ENCODE data around the gene PLEKHG4B.
"Not testable (repeated sequence)": the region's sequence is repeated elsewhere in the genome, so short reads cannot be mapped to it uniquely, and the experiment has no call there.

Gene PLEKHG4B

DNA sequence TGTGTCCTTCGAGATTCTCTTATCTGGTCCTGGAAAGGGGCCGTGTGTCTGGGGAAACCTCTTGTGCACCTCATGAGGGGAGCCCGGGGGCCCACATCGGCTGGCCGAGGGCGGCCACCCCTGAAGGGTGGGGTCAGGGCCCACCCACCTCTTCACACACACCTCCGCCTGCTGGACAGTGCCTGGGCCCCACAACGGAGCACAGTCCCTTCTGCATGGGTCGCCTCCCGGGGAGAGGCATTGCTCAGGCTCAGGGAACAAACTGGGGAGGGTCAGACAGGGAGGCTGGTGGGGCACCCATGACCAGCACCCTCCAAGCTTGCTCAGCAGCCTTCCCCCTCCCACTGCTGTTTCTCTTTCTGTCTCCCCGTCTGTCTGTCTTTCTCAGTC is 98.0 kb downstream of the PLEKHG4B start:
- no peak for DNase-seq

DNA sequence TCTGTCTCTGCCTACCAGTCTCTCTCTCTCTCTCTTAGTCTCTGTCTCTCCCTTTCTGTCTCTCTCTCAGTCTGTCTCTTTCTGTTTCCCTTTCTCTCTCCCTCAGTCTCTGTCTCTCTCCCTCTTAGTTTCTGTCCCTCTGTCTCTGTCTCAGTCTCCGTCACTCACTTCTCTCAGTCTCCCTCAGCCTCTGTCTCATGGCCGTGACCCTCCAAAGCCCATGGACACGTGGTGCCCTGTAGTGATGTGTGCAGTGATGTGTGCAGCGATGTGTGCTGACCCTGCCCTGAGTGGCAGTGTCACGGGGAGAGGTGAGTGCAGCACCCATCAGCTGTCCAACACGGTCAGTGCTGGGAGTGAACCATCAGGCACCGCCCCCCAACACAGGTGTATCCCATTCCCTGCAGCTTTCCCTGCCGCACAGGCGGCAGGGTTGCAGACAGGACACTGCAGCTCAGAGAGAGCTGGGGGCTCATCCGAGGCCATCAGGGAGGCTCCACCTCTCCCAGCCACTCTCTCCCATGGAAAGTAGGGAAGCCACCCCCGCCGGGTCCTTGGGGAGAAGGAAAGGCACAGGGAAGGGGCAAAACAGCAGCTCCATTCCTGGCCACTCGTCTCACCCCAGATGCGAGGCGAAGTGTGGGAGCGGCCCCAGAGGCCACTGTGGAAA is 98.5 kb downstream of the PLEKHG4B start:
- DNase-seq: no peak

DNA sequence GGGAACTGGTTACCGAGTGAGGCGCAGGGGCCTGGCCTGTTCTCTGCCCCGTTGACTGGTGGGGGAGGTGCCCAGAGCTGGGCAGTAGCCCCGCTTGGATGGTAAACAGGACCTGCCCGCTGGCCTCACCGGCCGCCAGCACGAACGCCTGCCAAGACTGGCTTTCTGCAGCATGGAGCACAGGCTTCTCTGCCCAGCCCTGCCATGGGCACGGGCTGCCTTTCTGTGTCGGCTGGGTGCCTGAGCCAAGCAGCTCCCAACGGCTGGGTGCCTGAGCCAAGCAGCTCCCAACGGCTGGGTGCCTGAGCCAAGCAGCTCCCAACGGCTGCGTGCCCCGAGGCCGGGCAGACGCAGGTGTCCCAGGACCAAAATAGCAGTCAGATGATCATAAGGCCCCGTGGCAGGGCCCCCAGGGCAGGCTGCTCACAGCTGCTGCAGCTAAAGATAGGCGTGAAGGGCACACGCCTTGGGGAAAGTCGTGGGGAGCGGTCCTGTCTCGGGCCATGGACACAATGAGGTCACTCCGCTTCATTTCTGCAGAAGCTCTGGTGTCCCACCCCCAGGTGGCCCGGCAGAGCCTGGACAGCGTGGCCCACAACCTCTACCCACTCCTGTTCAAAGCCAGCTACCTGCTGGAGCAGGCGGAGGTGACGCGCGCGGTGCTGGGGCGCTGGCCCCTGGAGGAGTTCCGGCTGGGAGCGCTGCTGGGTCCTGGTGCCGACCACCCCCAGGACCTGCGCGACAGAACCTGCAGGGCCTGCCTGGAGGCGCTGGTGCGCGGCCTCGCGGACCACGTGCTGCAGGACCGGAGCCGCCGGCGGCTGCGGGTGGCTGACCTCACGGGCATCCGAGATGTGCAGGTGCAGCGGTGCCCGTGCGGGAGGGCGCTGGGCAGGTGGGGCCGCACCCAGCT is 99.3 kb downstream of the PLEKHG4B start, which contains the start of gene LRRC14B:
Gene LRRC14B, plus strand, starts transcription at position 460 of the 913 bp plus-strand sequence. Its CDS starts 44 bp downstream, at position 504.
- no peak for DNase-seq

DNA sequence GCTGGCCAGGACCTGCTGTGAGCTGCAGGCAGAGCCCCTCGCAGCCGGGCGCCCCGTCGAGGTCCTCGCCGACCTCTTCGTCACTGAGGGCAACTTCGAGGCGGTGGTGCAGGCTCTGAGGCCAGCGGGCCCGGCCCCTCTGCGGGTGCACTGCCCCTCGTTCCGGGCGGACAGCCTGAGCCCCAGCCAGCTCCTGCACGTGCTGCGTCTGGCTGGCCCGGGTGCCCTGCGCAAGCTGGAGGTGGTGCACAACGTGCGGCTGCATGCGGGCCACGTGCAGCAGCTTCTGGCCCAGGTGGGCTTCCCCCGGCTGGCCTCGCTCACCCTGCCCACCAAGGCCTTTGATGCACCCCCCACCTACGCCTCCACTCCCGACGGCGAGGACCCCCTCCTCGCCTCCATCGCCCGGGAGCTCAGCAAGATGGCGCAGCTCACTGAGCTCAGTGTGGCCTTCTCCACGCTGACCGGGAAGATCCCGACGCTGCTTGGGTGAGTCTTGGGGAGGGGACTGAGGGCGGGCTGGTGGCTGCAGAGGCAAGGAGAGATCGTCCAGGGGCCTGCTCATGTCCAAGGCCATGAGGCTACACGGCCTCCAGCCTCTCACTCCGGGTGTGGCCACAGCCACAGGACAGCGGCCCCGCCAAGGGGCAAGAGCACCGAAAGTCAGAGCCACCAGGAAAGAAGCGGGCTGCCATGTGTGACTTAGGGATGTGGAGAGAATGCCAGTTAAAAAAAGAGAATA is 100.2 kb downstream of the PLEKHG4B start:
- DNase-seq: no peak

DNA sequence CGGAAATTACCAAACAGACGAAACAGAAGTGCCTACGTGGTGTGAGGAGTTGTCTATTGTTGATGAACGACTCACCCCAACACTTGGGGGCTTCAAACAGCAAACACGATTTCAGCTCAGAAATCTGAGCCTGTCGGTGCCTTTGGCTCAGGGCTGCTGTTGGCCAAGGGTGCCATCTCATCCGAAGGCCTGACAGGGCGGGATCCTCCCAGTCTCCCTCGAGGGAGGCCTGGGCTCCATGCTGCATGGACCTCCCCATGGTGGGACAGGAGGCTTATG is 100.7 kb downstream of the PLEKHG4B start:
- DNase-seq: no peak

DNA sequence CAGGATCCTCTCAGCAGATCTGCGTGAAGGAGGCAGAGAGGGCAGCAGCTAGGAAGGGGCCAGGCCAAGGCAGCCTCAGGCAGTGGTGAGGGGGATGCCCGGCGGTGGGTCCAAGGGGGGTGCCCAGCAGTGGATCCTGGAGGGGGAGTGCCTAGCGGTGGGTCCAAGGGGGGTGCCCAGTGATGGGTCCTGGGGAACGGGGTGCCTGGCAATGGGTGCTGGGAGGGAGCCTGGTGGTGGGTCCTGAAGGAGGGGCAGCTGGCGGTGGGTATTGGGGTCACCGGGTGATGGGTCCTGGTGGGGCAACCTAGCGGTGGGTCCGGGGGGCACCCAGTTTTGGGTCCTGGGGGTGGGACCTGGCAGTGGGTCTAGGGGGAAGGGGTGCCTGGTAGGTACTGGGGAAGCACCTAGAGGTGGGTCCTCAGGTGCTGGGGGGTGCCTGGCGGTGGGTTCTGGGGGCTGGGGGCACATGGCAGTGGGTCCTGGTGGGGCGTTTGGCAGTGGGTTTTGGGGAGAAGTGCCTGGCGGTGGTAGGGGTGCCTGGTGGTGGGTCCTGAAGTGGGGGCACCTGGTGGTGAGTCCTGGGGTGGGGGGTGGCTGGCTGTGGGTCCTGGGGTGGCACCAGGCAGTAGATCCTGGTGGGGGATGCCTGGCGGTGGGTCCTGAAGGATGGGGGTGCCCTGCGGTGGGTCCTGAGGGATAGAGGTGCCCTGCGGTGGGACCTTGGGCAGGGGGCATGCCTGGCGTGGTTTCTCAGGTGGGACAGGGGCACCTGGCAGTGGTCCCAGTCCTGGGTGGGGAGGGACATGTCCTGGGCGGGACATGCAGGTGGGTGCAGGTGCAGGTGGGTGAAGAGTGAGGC is 101.2 kb downstream of the PLEKHG4B start:
- no peak for DNase-seq

DNA sequence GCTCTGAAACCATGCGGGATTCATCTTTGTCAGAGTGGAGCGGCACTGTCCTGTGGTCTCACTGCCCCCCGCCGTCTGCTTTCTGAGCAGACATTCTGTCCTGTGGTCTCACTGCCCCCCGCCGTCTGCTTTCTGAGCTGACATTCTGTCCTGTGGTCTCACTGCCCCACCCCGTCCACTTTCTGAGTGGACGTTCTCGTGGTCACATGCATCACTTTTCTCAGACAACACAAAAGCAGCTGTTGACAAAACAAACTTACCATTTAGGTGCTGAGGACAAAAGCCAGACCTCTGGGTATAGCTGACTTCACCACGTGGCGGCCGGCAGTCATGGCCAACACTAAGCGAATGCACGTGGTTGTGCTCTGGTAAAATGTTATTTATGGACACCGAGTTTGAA is 102.1 kb downstream of the PLEKHG4B start:
- DNase-seq: no peak

DNA sequence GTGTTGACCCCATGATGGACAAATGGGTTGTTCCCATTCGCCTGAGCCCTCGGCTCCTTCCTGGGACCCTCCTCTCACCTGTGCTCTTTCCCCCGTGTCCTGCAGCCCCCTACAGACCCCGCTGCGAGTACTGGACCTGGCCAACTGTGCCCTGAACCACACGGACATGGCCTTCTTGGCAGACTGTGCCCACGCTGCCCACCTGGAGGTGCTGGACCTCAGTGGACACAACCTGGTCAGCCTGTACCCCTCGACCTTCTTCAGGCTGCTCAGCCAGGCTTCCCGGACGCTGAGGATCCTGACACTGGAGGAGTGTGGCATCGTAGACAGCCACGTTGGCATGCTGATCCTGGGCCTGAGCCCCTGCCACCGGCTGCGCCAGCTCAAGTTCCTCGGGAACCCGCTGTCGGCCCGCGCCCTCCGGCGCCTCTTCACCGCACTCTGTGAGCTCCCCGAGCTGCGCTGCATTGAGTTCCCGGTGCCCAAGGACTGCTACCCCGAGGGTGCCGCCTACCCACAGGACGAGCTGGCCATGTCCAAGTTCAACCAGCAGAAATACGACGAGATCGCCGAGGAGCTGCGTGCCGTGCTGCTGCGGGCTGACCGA is 102.7 kb downstream of the PLEKHG4B start:
- no peak for DNase-seq

DNA sequence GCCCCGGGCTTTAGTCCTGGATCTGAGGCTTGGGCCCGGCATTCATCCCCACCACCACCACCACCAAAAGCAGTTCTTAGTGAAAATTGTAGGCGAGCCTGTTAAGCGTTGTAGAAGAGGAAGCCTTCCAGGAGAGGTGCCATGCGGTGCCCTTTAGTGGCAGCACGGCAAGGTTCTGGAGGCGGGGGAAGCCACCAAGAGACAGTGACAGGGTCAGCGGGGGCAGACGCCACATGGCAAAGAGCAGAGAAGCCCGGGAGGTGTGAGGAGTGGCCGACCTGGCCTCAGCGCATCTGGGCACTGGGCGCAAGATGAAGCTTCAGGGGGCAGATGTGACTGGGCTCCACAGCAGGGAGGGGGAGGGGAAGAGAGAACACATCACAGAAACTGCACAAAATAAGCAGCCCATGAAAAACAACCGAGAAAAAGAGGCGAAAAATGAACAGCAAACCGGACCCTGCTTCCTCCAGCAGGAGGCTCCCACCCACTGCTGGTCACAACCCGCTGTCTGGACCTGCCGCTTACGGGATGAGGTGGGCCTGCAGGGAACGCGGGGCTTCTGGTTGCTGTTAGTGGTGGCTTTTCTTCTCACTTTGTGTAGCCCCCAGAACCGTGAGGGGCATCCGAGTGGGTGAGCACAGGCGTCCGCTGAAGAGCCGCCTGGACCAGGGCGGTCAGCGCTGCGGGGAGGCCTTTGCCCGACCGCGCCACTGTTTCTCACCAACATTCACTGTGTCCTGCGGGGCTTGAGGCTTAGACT is 103.6 kb downstream of the PLEKHG4B start:
- no peak for DNase-seq

DNA sequence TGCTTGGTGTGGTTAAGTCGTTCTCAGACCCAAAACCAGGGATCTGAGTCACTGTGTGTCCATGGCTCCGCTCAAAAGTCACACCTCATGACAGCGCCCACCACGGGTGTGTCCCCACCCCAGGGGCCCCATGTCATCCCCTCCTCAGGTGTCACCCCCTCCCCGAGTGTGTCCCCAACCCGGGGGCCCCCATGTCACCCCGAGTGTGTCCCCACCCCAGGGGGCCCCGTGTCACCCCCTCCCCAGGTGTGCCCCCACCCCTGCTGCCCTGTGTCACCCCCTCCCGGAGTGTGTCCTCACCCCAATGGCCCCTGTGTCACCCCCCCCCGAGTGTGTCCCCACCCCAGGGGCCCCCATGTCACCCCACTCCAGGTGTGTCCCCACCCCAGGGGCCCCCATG is 104.4 kb downstream of the PLEKHG4B start:
- no peak for DNase-seq

DNA sequence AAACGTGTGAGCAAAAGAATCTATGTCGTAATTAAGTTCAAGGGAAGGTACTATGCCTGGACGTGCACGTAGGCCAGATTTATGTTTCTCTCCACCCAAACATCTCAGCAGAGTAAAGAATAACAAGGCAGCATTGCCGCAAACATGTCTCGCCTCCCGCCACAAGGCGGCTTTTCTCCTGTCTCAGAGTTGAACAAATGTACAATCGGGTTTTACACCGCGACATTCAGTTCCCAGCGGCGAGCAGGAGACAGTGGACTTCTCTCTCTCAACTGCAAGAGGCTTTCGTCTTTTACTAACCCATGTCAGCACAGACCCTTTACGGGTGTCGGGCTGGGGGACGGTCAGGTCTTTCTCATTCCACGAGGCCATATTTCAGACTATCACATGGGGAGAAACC is 105.1 kb downstream of the PLEKHG4B start:
- not testable (repeated sequence) for DNase-seq

DNA sequence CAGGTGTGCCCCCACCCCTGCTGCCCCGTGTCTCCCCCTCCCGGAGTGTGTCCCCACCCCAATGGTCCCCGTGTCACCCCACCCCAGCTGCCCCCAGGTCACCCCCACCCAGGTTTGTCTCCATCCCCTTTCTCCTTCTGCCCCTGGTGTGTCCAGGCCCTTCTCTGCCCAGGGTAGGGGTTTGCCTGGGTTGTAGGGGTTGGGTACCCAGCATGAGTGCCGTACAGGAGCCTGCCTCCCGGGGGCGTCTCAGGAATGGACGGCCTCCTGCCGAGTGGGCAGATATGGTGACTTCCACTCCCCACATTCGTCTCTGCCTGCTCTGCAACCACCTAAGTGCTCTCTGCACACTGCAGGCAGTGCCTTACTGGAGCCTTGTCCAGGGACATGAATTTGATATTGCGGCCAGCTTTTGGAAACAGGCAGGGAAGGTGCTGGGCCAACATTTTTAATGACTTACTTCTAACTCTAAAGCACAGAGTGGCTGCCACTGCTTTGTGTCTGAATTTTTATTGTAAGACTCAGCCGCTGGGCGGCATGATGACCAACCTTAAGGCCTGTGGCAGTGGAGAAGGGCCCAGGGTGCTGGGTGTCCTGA is 106.0 kb downstream of the PLEKHG4B start:
- DNase-seq: no peak

DNA sequence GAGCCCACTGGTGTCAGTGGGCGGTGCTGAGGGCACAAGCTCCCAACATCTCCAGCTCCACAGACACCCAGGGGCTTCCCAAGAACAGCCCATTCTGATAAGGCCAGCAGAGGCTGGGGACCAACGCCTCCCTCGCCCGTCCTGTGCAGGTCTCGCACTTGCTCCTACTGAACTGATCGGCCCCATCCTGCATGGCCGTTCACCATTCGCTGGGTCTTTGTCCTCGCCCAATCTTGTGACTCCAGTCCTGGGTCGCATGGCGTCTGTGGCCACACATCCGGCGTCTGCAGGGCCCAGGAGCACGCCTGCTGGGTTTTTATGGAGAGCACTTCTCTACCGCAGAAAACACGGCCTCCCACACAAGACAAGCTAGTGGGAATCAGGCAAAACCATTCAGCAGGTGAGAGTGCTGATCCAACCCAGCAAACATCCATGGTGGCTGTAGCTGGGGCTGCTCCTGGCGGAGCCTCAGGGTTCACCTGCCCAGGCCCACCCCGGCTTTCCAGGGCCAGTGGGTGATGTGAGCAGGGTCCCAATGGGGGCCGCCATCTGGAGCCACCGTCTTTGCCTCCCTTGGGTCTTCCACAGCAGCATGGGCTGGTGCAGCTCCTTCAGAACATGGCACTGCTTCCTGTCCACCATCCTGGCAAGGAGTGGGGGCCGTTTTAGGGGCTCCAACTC is 106.7 kb downstream of the PLEKHG4B start:
- DNase-seq: no peak

DNA sequence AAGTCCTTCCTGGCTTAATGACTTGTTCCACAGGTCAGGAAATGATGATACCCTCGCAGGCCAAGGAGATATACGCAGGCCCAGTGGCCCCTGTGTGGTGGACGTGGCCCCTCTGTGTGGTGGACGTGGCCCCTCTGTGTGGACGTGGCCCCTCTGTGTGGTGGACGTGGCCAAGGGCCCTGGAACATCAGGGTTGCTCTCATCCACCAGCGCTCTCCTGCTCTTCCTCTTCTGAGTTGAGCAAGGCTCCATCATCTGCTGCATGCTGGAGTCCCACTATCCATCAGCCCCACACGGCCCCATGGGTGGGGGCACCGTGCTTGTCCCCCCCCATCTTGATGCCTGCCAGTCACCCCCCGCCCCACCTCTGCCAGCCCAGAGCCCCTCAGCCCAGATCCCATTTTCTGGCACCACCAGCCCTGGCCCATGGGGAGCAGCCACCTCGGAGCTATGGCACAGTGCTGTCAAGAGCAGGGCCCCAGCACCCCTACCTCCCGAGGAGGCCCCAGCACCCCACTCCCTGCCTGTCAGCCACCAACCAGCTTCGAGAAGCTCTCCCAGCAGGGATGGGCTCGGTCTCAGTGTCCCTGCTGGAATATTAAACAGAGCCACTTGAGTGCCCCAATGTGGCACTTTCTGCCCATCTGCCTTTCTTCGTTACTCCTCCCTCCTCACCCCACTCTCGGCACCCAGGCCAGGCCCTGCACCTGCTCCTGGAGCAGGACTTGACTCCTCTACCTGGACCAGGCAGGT is 107.4 kb downstream of the PLEKHG4B start:
- no peak for DNase-seq

DNA sequence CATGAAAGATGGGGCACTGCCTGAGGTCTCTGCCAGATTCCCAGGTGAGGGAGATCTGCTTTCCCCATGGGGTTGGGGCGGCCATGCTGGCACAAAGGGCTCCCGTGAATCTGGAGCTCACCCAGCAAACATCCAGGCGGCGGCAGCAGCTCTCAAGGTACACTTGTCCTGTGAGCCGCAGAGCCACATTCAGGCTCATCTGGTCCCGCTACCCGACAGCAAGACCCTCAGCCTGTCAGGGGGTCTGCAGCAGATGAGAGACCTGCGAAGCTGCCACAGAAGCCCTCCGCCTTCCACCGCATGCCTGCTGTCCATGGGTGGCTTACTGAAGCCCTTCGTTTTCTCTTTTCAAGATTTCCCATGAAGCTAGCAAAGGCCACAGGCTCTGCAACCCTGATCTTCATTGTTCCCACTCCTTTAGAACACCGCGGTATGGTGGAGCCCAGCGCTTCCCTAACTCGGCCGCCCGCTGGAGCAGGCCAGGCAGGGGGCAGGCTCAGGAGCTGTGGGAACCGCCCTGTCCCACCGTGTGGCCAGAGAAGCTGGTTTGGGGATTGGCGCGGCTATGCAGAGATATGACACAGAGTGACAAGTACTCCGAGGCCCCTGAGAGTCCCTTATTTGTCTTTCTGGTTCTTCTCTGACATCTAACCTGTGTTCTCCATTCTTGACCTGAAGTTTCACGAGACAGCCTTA is 108.1 kb downstream of the PLEKHG4B start:
- no peak for DNase-seq

DNA sequence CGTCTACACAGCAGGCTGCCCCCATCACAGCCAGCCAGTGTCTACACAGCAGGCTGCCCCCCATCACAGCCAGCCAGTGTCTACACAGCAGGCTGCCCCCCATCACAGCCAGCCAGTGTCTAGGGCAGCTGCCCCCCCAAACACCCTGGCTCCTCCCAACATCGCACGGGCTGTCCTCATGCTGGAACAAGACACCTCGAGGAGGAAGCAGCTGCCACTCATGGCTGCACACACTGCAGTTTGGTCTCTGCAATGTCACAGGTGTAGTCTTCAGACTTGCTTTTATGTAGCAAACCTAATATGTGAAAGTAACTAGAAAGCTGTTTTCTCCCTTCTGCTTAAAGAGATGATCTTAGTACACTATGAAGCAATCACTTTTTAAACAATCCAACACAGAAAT is 109.0 kb downstream of the PLEKHG4B start:
- no peak for DNase-seq

DNA sequence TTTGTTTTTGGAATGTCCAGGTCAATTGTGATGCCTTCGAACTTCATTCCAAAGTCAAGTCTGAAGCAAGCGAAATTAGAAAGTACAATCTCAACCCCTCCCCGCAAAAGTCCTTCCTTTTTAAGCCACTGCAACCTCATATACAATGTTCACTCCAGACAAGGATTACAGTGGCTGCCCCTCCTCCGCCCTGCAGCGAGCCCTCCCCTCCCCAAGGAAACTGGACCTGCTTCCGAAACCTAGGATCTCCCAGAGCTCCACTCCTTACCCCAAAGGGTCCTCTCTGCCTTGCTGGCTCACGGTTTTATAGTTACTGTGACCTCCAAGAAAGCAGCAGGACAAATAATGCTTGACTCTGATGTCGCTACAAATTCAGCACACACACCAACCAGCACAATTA is 109.7 kb downstream of the PLEKHG4B start:
- DNase-seq: no peak

DNA sequence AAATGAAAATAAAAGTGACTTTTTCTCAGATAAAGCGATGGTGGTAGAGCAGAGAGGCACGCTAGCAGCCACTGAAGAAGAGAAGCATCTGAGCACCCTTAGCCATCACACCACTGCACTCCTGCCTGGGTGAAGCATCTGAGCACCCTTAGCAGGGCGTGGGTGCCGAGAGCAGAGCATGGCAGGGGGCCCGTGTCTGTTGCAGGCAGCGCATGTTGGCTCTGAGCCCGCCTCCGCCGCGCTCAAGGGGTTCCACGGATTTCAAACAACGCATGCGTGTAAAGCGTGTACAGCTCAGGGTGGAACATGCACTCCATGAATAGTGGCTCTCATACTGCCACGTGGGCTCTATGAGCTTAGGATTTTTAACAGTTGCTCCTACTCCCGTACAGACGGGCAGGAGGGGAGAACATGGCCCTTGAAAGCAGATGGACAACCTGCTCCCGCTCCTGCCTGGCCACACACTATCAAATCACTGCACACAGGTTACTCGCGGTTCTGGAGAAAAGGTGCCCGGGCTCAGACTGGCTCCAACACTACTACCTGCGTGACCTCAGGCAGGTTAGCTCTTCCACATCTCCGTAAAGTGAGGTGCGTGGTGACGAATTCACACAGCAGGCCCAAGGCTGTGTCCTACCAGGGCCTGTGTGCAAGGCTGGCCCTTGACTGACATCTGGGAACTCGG is 111.4 kb downstream of the PLEKHG4B start:
- no peak for DNase-seq
